Activated CD4-positive, alpha-beta T cell treated with anti-CD3 and anti-CD28 coated beads, Interleukin-2, amount 50 U/mL, for 16 hours (primary cell): ENCODE measurements around the gene STIM2.

Experiments
- DNase-seq: peaks from one replicate; pipeline ENCODE4 v3.0.0-alpha.2; 2020

The STIM2 gene

GRCh38 chr4:26907731-26908599, 47.3 kb downstream of the STIM2 start:
- peak; percentile 34 for DNase-seq

DNA sequence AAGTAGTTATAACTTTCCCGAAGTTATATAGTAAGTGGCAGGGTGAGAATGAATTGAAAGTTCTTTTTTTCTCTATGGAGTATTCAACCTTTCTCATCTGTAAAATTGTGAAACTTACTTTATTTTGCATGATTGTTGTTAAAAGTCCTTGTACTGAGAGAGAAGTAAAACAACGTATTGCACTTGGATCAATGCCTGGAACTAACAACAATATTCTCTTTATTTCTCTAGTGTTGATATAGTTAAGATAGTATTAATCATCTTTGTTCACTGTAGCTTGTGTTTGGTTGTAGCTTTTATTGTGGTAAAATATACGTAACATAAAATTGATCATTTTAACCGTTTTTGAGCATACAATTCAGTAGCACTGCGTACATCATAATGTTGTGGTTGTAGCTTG, 48.7 kb downstream of the STIM2 start:
- DNase-seq = no peak

GRCh38 chr4:26911254-26911653, 50.6 kb downstream of the STIM2 start:
- no peak for DNase-seq

- no peak for DNase-seq
These were observed 51.4 kb downstream of the STIM2 start for GRCh38 chr4:26912069-26912468.

GRCh38 chr4:26912810-26913209, 52.2 kb downstream of the STIM2 start:
- no peak for DNase-seq

DNA sequence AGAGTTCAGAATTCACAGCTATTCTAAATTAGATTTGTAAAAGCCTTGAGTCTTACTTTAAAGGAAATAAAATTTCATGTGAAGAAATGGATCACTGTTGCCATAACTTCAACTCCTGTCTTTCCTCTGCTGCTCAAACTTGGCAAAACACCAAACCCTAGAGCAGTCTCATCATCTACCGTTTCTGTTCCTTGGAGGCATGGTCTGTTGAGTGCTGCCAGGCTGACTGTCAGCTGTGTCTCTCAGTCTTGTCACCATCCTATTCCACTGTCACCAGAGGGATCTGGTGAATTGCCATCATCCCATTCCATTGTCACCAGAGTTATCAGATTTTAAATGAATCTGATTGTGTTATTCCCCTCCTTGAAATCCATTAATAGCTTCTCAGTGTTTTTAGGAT, 55.6 kb downstream of the STIM2 start:
- DNase-seq = no peak

GRCh38 chr4:26930964-26931363, 70.3 kb downstream of the STIM2 start:
- DNase-seq = no peak

DNA sequence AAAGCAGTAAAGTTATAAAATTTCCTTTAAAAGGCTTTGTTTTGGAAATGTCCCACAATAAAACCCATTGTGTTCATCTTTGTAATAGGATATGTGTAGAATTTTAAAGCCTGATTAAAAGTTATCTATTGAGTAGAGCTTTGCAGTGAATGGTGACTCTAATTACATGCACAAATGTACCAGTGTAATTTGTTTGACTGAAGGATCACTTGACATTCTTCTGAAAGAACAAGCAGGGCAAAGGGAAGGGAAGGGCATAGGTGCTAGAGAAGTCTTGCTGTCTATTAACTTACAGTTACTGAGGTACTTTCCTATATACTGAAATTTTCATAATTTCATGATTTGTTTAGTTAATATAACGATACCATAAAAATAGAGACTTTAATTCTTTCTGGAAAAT, 70.8 kb downstream of the STIM2 start:
- no peak for DNase-seq

GRCh38 chr4:26931966-26932365, 71.3 kb downstream of the STIM2 start:
- no peak for DNase-seq

- no peak for DNase-seq
These were observed 74.8 kb downstream of the STIM2 start for GRCh38 chr4:26935397-26935796.

- DNase-seq = no peak
These were observed 75.8 kb downstream of the STIM2 start for GRCh38 chr4:26936284-26937065.

- DNase-seq = no peak
These were observed 76.5 kb downstream of the STIM2 start for GRCh38 chr4:26937139-26937538.

GRCh38 chr4:26937567-26937966, 76.9 kb downstream of the STIM2 start:
- no peak for DNase-seq

- DNase-seq = no peak
These were observed 77.9 kb downstream of the STIM2 start for GRCh38 chr4:26938516-26938915.

- no peak for DNase-seq
These were observed 81.3 kb downstream of the STIM2 start for GRCh38 chr4:26941951-26942350.

DNA sequence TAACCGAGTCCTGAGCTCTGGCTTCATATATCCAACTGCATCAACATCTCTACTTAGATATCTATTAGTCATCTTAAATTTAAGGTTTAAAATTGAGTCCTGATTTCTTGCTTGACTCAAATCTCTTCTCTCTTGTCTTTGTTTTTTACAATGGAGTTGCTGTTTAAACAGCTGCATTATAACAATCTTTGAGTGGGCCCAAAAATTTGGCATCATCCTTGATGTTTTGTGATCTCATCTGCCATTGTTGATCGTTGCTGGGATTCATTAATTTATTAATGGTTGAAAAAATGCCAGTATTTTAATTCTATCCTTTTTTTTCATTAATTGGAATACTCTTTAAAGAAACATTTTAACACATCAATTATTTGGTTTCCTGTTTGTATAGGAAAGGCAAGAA, 82.2 kb downstream of the STIM2 start:
- DNase-seq = no peak

DNA sequence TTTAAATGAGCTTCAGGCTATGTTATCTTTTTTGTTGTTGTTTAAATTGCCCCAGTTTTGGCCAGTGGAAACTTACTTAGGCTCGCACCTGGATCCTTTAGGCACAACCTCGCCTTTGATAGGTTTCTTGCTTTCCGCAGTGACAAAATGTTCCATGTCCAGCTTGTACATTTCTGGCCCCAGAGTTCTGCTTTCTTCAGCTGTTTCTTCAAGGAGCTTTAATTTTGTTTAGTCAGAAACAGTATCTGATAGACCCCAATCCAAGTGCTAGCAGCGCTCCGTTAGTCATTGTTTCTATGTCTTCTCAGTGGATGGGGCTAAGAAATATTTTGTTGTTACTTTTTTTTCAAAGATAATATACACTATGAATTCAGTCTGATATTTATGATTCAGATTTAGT, 82.8 kb downstream of the STIM2 start:
- no peak for DNase-seq

- DNase-seq = no peak
These were observed 85.2 kb downstream of the STIM2 start for GRCh38 chr4:26945794-26946193.

- DNase-seq = no peak
These were observed 86.7 kb downstream of the STIM2 start for GRCh38 chr4:26947318-26947717.

DNA sequence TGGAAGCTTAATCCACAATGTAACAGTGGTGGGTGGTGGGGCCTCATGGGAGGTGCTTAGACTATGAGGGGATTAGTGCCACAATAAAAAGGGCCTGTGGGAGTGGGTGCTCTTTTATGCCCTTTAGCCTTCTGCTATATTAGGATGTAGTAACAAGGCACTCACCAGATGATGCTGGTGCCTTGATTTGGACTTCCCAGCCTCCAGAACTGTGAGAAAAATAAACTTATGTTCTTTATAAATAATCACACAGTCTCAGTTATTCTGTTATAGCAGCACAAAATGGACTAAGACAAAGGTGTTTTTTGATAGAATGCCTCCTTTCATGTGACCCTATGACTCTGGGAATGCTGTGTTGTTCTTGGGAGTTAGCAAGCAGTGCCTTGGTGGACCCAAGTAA, 89.8 kb downstream of the STIM2 start:
- no peak for DNase-seq

DNA sequence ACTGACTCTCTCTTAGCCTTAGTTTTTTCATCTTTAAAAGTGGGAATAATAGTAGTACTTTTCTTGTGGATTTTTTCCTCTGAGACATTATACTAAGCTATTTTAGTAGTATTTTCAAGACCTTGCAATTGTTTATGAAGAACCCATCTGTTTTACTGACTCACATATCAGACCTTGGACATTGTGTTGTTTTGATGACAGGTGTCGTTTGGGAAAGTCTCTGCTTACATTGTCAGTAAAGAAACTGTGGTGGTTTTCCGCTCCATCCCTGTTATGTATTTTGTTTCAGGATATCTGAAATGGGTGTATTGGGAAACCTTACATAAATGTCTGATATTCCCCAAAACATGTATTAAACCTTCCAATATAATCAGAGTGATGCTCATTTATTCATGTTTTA, 92.2 kb downstream of the STIM2 start:
- DNase-seq = no peak

DNA sequence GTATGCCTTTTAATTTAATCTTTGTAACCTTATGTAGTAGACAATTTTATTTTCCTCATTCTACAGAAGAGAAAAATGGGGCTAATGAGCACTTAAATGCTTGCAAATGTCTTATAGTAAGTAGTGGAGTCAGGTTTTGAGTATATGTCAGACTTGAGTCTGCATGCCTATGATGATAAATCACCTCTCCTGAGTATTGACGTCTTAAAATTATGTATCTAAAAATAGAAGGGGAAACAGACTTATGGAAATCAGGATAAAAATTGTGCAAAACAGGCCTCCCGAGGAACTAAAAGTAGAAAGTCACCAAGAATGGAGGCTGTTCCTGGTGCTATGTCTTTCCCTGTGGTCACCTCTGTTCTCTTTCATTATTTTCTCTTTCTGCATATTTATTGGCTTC, 92.7 kb downstream of the STIM2 start:
- no peak for DNase-seq

DNA sequence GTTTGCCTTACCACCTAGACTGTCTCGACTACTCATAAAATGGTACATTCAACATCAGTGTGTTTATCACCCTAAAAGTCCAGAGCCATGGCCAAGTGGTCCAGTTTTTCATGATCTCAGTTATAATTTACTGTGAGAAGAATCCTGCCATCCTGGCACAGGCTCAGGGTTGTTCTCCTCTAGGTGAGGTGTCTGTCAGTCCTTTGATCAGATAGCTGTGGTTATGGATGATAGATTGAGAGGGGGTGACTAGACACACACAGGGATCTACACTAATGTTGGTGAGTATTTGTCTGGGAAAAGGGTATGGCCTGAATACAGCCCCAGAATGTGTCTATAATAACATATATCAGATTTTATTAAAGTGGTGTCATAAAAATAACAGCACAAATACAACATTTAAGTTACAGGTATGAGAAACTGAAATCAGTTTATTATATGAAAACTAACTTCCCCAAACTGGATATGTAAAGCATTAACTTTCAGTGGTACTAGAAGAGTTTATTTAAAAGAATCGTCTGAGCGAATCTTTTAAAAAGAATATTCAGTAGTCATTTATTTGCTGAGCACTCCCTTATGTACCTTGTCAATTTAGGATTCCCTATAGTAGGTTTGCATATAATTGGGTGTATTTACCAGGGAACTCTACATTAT, 93.3 kb downstream of the STIM2 start:
- DNase-seq = no peak

DNA sequence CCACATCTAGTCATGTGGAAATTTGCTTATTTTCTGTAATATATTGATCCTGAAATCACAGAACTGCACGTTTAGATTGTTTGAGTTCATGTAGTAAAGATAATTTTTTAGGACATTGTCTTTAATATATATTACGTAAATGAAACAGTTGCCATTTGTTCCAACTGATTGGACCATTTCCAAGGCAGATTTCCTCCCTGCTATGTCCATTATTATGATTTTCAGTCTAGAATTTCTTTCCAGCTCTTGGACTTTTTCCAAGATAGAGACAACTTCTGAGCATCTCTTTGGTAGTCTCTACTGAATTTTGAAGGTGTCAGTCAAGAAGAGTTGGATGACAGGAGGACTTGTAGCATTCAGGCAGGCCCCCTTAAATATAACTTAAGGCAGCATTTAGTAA, 94.6 kb downstream of the STIM2 start:
- no peak for DNase-seq
